CD4-positive, alpha-beta memory T cell (primary cell): ENCODE data around the gene ARFRP1. TPM values are rescaled to one million over a fixed set of nuclear protein-coding genes. Genes with fewer than 3 reads are reported as not detected.
"Not testable (repeated sequence)": the region's sequence is repeated elsewhere in the genome, so short reads cannot be mapped to it uniquely, and the experiment has no call there.

ENCODE experiments used
- CTCF ChIA-PET: fragments of 350-600 bp; sonication (Branson Sonifier 250); formaldehyde crosslinking; loops from one replicate; lab custom pipeline; 2021; ENCODE audit warnings: inconsistent platforms; ENCODE audit not compliant: partially characterized antibody; lab: Charles Lee
- POLR2A ChIA-PET: fragments of 350-600 bp; sonication (Branson Sonifier 250); formaldehyde crosslinking; loops from one replicate; lab custom pipeline; 2021; ENCODE audit not compliant: partially characterized antibody; lab: Charles Lee
- DNase-seq, 5 donors: peaks; one replicate each; pipeline versions ENCODE4 v3.0.0 to v3.0.0-alpha.2; 2020 to 2022; ENCODE audit warnings: mixed read lengths in 1 of 5
- H3K27ac ChIP-seq: one replicate; pipeline ENCODE4 v1.7.0; 2013; ENCODE audit warnings: low read depth, low read length
- H3K27me3 ChIP-seq: 2 replicates; pipeline ENCODE4 v1.7.0; 2013; ENCODE audit warnings: mild to moderate bottlenecking, low read length, moderate library complexity; ENCODE audit not compliant: insufficient read depth
- H3K36me3 ChIP-seq: 2 replicates; pipeline ENCODE4 v1.7.0; 2013; ENCODE audit warnings: mild to moderate bottlenecking, low read length, moderate library complexity; ENCODE audit not compliant: insufficient read depth
- H3K4me1 ChIP-seq: 2 replicates; pipeline ENCODE4 v1.7.0; 2013; ENCODE audit warnings: mild to moderate bottlenecking, low read length, moderate library complexity; ENCODE audit not compliant: insufficient read depth
- H3K4me3 ChIP-seq, 2 donors: one replicate each; pipeline ENCODE4 v1.7.0; 2013; ENCODE audit warnings: low read length in 2 of 2, mild to moderate bottlenecking in 1 of 2
- H3K9me3 ChIP-seq, 2 donors: one replicate each; pipeline ENCODE4 v1.7.0; 2013; ENCODE audit warnings: low read length in 2 of 2, control low read depth in 1 of 2; ENCODE audit not compliant: control insufficient read depth in 1 of 2
- H3K27ac Mint-ChIP-seq, 7 donors: one replicate each; pipeline ENCODE4 v1.8.0; 2020 to 2021; ENCODE audit warnings: mixed read lengths in 7 of 7, mild to moderate bottlenecking in 6 of 7, inconsistent platforms in 3 of 7, moderate library complexity in 3 of 7
- H3K27me3 Mint-ChIP-seq, 2 donors: one replicate each; pipeline ENCODE4 v1.8.0; 2020 to 2021; ENCODE audit warnings: mixed read lengths in 2 of 2
- H3K36me3 Mint-ChIP-seq, 2 donors: one replicate each; pipeline ENCODE4 v1.8.0; 2020 to 2021; ENCODE audit warnings: mixed read lengths in 2 of 2, inconsistent platforms in 1 of 2, mild to moderate bottlenecking in 1 of 2
- H3K4me1 Mint-ChIP-seq, 4 donors: one replicate each; pipeline ENCODE4 v1.8.0; 2020 to 2021; ENCODE audit warnings: mixed read lengths in 4 of 4, mild to moderate bottlenecking in 1 of 4
- H3K4me3 Mint-ChIP-seq, 8 donors: one replicate each; pipeline ENCODE4 v1.8.0; 2020 to 2021; ENCODE audit warnings: mixed read lengths in 8 of 8, mild to moderate bottlenecking in 7 of 8, moderate library complexity in 6 of 8, inconsistent platforms in 3 of 8
- H3K9me3 Mint-ChIP-seq, 8 donors: one replicate each; pipeline ENCODE4 v1.8.0; 2020 to 2021; ENCODE audit warnings: mixed read lengths in 8 of 8, mild to moderate bottlenecking in 5 of 8, inconsistent platforms in 3 of 8, moderate library complexity in 1 of 8
- intact Hi-C: fragments of 100-400 bp; cut with micrococcal nuclease; formaldehyde crosslinking; loops from one replicate; pipeline ENCODE4 v1.15.1; 2023
- polyA plus RNA-seq, 2 donors: library from polyadenylated mRNA; unstranded; fragments of 300-500 nt; fragmentation: Illumina TruSeq; gene quantifications; one replicate each; pipeline ENCODE4 v1.2.3, GENCODE V29; 2021
- total RNA-seq, 2 experiments: library from RNA; stranded (reverse); gene quantifications; one replicate each; pipeline ENCODE4 v1.2.3, GENCODE V29; 2021

The ARFRP1 gene
- total and polyA plus RNA-seq, 4 experiments from 2014 or later: 65.5 to 92.0 (median 76.0) TPM

- H3K4me1 Mint-ChIP-seq: peaks cover 0 to 1% (median 0%) of the 10 kb centered on the region in 4 donors
- Histone ChIP-seq H3K36me3 (peaks cover 6% of the 10 kb centered on the region), H3K27ac (no peak overlapping the region), H3K27me3 (no peaks in the 10 kb centered on the region), H3K4me1 (no peaks in the 10 kb centered on the region), H3K4me3 (no peak overlapping the region), H3K9me3 (no peaks in the 10 kb centered on the region)
- peaks cover 12 to 15% of the 10 kb centered on the region in 2 donors for H3K36me3 Mint-ChIP-seq
- no peak overlapping the region for H3K27ac Mint-ChIP-seq
- no peak overlapping the region for H3K4me3 Mint-ChIP-seq
- H3K9me3 Mint-ChIP-seq: no peaks in the 10 kb centered on the region
- H3K27me3 Mint-ChIP-seq: no peaks in the 10 kb centered on the region
- ChIA-PET POLR2A (no interaction called here), CTCF (no interaction called here)
- intact Hi-C loops: no loop called here
- DNase-seq: no peak
These were observed 33.8 kb downstream of the ARFRP1 start for GRCh38 chr20:63673951-63674350.

GRCh38 chr20:63672666-63673065 is 35.1 kb downstream of the ARFRP1 start:
- intact Hi-C loops: no loop called here

GRCh38 chr20:63671695-63672094 is 36.1 kb downstream of the ARFRP1 start:
- CTCF ChIA-PET, H3K9me3 Mint-ChIP-seq, H3K4me1 ChIP-seq, intact Hi-C loops, H3K4me3 ChIP-seq, H3K9me3 ChIP-seq, H3K27me3 Mint-ChIP-seq, H3K27ac Mint-ChIP-seq, H3K4me1 Mint-ChIP-seq, POLR2A ChIA-PET, H3K27me3 ChIP-seq, H3K4me3 Mint-ChIP-seq, DNase-seq, H3K27ac ChIP-seq: not testable (repeated sequence)
- H3K36me3 ChIP-seq: peaks cover 13% of the 10 kb centered on the region
- peaks cover 13 to 25% of the 10 kb centered on the region in 2 donors for H3K36me3 Mint-ChIP-seq

More at GRCh38 chr20:63672666-63673065, 35.1 kb downstream of the ARFRP1 start:
- no peaks in the 10 kb centered on the region for H3K9me3 ChIP-seq
- no peak overlapping the region for H3K4me3 Mint-ChIP-seq
- no peak overlapping the region for H3K27ac ChIP-seq
- POLR2A ChIA-PET: no interaction called here
- no peaks in the 10 kb centered on the region for H3K27me3 ChIP-seq
- H3K4me1 Mint-ChIP-seq: peaks cover 0 to 2% (median under 1%) of the 10 kb centered on the region in 4 donors
- no peaks in the 10 kb centered on the region for H3K9me3 Mint-ChIP-seq
- H3K27me3 Mint-ChIP-seq: no peaks in the 10 kb centered on the region
- H3K36me3 ChIP-seq: peaks cover 6% of the 10 kb centered on the region
- CTCF ChIA-PET: no interaction called here
- H3K36me3 Mint-ChIP-seq: peaks cover 13 to 21% of the 10 kb centered on the region in 2 donors
- H3K4me3 ChIP-seq: no peak overlapping the region
- H3K4me1 ChIP-seq: no peaks in the 10 kb centered on the region
- H3K27ac Mint-ChIP-seq: no peak overlapping the region
- no peak for DNase-seq

- no peak for DNase-seq
- Histone ChIP-seq H3K9me3 (no peaks in the 10 kb centered on the region), H3K4me1 (no peaks in the 10 kb centered on the region), H3K4me3 (no peak overlapping the region), H3K36me3 (peaks cover 7% of the 10 kb centered on the region), H3K27ac (no peak overlapping the region), H3K27me3 (no peaks in the 10 kb centered on the region)
- Mint-ChIP-seq H3K36me3 (peaks cover 10 to 25% of the 10 kb centered on the region in 2 donors), H3K27me3 (no peaks in the 10 kb centered on the region), H3K9me3 (no peaks in the 10 kb centered on the region), H3K27ac (peak overlapping the region in 1 of 7 donors; percentile 11), H3K4me1 (peaks cover 0 to 2% (median under 1%) of the 10 kb centered on the region in 4 donors), H3K4me3 (no peak overlapping the region)
- intact Hi-C loops: no loop called here
- ChIA-PET CTCF (interaction anchor here (1.5 kb wide), 1 partner anchor 10 kb away, joined by 4 read pairs; the partner anchor contains the start of gene RTEL1), POLR2A (interaction anchor here (1.2 kb wide), 1 partner anchor 28 kb away, joined by 4 read pairs; the partner anchor contains the start of gene TNFRSF6B)
These were observed 39.4 kb downstream of the ARFRP1 start for GRCh38 chr20:63668351-63668750.

GRCh38 chr20:63667858-63668257 is 39.9 kb downstream of the ARFRP1 start:
- Histone ChIP-seq H3K36me3 (peaks cover 11% of the 10 kb centered on the region), H3K4me3 (no peak overlapping the region), H3K9me3 (no peaks in the 10 kb centered on the region), H3K27me3 (no peaks in the 10 kb centered on the region), H3K27ac (no peak overlapping the region), H3K4me1 (no peaks in the 10 kb centered on the region)
- ChIA-PET CTCF (no interaction called here), POLR2A (no interaction called here)
- intact Hi-C loops: no loop called here
- no peak for DNase-seq
- Mint-ChIP-seq H3K4me1 (peaks cover 0 to 2% (median under 1%) of the 10 kb centered on the region in 4 donors), H3K27ac (peak overlapping the region in 1 of 7 donors; percentile 11), H3K36me3 (peaks cover 10 to 25% of the 10 kb centered on the region in 2 donors), H3K9me3 (no peaks in the 10 kb centered on the region), H3K4me3 (no peak overlapping the region), H3K27me3 (no peaks in the 10 kb centered on the region)

- H3K4me3 ChIP-seq: no peak overlapping the region
- no peak overlapping the region for H3K27ac Mint-ChIP-seq
- no peaks in the 10 kb centered on the region for H3K9me3 ChIP-seq
- H3K36me3 Mint-ChIP-seq: peaks cover 17 to 28% of the 10 kb centered on the region in 2 donors
- H3K36me3 ChIP-seq: peaks cover 12% of the 10 kb centered on the region
- no peaks in the 10 kb centered on the region for H3K27me3 ChIP-seq
- H3K27me3 Mint-ChIP-seq: no peaks in the 10 kb centered on the region
- DNase-seq: no peak
- no peaks in the 10 kb centered on the region for H3K4me1 ChIP-seq
- H3K4me1 Mint-ChIP-seq: peaks cover 0 to 2% (median under 1%) of the 10 kb centered on the region in 4 donors
- no peak overlapping the region for H3K27ac ChIP-seq
- ChIA-PET POLR2A (interaction anchor here (0.6 kb wide), 1 partner anchor 361 kb away, joined by 3 read pairs; no protein-coding TSS in a partner anchor), CTCF (interaction anchor here (1.2 kb wide), 1 partner anchor 120 kb away, joined by 3 read pairs; no protein-coding TSS in a partner anchor)
- H3K4me3 Mint-ChIP-seq: no peak overlapping the region
- intact Hi-C loops: no loop called here
- H3K9me3 Mint-ChIP-seq: no peaks in the 10 kb centered on the region
These were observed 42.1 kb downstream of the ARFRP1 start for GRCh38 chr20:63665708-63666107.

GRCh38 chr20:63664861-63665594 is 42.7 kb downstream of the ARFRP1 start:
- H3K36me3 ChIP-seq: peaks cover 12% of the 10 kb centered on the region
- H3K4me3 ChIP-seq: no peak overlapping the region
- no peaks in the 10 kb centered on the region for H3K9me3 Mint-ChIP-seq
- no peak for DNase-seq
- no peaks in the 10 kb centered on the region for H3K27me3 Mint-ChIP-seq
- POLR2A ChIA-PET: no interaction called here
- no peaks in the 10 kb centered on the region for H3K9me3 ChIP-seq
- H3K4me1 ChIP-seq: no peaks in the 10 kb centered on the region
- intact Hi-C loops: no loop called here
- H3K36me3 Mint-ChIP-seq: peaks cover 17 to 28% of the 10 kb centered on the region in 2 donors
- no peaks in the 10 kb centered on the region for H3K27me3 ChIP-seq
- CTCF ChIA-PET: interaction anchor here (1.2 kb wide), 1 partner anchor 120 kb away, joined by 3 read pairs; no protein-coding TSS in a partner anchor
- no peak overlapping the region for H3K27ac Mint-ChIP-seq
- peaks cover 0 to 2% (median 2%) of the 10 kb centered on the region in 4 donors for H3K4me1 Mint-ChIP-seq
- H3K27ac ChIP-seq: no peak overlapping the region
- no peak overlapping the region for H3K4me3 Mint-ChIP-seq
